ENCODE results near the gene GPR45.

DNA sequence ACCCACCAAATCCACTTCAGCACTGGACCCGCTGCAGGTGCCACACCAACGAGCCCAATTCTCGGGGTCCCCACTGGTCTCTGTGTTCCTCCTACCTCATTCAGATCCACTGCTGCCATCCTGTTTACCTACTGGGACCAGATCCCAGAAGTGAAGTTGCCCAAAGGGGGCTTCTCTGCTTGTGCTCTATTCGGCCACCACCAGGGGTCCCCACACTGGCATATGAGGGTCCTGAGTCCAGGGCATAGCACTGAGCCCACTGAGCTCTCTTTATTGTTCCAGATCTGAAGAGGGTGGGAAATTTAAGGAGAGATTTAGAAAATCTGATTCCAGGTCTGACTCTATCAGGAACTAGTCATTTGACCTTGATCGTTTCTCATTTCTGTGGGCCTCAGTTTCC, 2.4 kb downstream of the GPR45 start:
- TF ChIP-seq, protein P1, sequence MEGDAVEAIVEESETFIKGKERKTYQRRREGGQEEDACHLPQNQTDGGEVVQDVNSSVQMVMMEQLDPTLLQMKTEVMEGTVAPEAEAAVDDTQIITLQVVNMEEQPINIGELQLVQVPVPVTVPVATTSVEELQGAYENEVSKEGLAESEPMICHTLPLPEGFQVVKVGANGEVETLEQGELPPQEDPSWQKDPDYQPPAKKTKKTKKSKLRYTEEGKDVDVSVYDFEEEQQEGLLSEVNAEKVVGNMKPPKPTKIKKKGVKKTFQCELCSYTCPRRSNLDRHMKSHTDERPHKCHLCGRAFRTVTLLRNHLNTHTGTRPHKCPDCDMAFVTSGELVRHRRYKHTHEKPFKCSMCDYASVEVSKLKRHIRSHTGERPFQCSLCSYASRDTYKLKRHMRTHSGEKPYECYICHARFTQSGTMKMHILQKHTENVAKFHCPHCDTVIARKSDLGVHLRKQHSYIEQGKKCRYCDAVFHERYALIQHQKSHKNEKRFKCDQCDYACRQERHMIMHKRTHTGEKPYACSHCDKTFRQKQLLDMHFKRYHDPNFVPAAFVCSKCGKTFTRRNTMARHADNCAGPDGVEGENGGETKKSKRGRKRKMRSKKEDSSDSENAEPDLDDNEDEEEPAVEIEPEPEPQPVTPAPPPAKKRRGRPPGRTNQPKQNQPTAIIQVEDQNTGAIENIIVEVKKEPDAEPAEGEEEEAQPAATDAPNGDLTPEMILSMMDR (IDR thresholded peaks at IDR 0.05), result no peak
- TF ChIP-seq EP300 (IDR thresholded peaks at IDR 0.05), result no peak
